DMS153 treated with DMSO at 0.1 percent for 48 hours (cell line): ENCODE results near the gene CPLX1.
"Not testable (repeated sequence)": the region's sequence is repeated elsewhere in the genome, so short reads cannot be mapped to it uniquely, and the experiment has no call there.

Experiments used
- DNase-seq: peaks from one replicate; lab custom pipeline; 2025; ENCODE audit not compliant: unreplicated experiment; lab: John Stamatoyannopoulos, UW

CPLX1 gene

GRCh38 chr4:821181-821591 lies 4.7 kb downstream of the CPLX1 start:
- DNase-seq: no peak

- no peak for DNase-seq
These were observed 5.4 kb downstream of the CPLX1 start for GRCh38 chr4:820230-821172.

- no peak for DNase-seq
These were observed 6.3 kb downstream of the CPLX1 start for GRCh38 chr4:819401-820229.

- DNase-seq: no peak
These were observed 7.6 kb downstream of the CPLX1 start for GRCh38 chr4:818106-818921.

- no peak for DNase-seq
These were observed 10.3 kb downstream of the CPLX1 start for GRCh38 chr4:815464-816146.

GRCh38 chr4:814312-814850 lies 11.5 kb downstream of the CPLX1 start:
- DNase-seq: no peak

GRCh38 chr4:813900-814299 lies 12.0 kb downstream of the CPLX1 start:
- no peak for DNase-seq

GRCh38 chr4:808860-809570 lies 16.9 kb downstream of the CPLX1 start:
- no peak for DNase-seq

GRCh38 chr4:807792-808191 lies 18.1 kb downstream of the CPLX1 start:
- DNase-seq: no peak

GRCh38 chr4:806979-807378 lies 18.9 kb downstream of the CPLX1 start:
- not testable (repeated sequence) for DNase-seq

GRCh38 chr4:804804-805203 lies 21.1 kb downstream of the CPLX1 start:
- DNase-seq: no peak

GRCh38 chr4:803884-804283 lies 22.0 kb downstream of the CPLX1 start:
- no peak for DNase-seq

GRCh38 chr4:801436-802124 lies 24.3 kb downstream of the CPLX1 start:
- DNase-seq: no peak

GRCh38 chr4:797066-797465 lies 28.9 kb downstream of the CPLX1 start:
- no peak for DNase-seq

- no peak for DNase-seq
These were observed 29.7 kb downstream of the CPLX1 start for GRCh38 chr4:796206-796605.

GRCh38 chr4:795726-796119 lies 30.2 kb downstream of the CPLX1 start:
- DNase-seq: no peak

- no peak for DNase-seq
These were observed 30.8 kb downstream of the CPLX1 start for GRCh38 chr4:794900-795725.

GRCh38 chr4:793941-794621 lies 31.8 kb downstream of the CPLX1 start:
- DNase-seq: no peak
